Amygdala (tissue), 56 donors: ENCODE results near the gene HID1.

ENCODE experiments used
- DNase-seq, 56 donors: peaks; one replicate each; lab custom pipeline; 2025; lab: John Stamatoyannopoulos, UW

The HID1 gene

GRCh38 chr17:74952431-74953133, 20.0 kb downstream of the HID1 start:
- DNase-seq: no peak

- no peak for DNase-seq
Observed at GRCh38 chr17:74951680-74952421, 20.7 kb downstream of the HID1 start.

- DNase-seq: no peak
Observed at GRCh38 chr17:74951065-74951464, 21.5 kb downstream of the HID1 start.

GRCh38 chr17:74950207-74950606, 22.4 kb downstream of the HID1 start:
- DNase-seq: no peak

DNA sequence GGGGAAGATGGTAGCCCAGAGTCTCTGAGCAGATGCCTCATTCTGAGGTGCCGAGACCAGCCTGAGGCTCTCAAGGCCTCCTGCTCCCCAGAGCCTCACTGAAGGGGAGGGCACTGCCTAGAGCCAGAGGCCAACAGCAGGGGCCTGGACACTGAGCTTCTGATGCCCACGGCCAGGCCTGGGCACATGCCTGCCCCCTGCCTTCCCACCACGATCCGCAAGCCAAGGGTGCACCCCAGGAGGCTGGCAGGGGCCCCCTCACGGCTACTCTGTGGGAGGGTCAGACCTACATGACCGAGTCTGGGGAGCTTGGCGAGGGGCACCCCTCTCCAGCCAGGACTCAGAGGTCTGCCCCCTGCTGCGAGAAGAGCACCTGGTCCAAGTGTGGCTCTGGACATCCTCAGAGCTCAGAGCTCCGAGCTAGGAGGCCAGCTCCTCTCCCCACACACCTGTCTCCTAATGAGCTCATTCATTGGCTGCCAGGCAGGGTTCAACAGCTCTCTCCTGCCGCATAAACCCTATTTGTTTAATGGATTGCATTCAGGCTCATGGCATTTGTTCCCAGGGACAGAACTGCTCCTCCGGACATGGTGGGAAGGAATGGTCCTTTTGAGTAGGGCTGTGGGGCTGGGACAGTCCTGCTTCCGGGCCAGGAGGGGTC, 23.0 kb downstream of the HID1 start:
- DNase-seq: no peak

DNA sequence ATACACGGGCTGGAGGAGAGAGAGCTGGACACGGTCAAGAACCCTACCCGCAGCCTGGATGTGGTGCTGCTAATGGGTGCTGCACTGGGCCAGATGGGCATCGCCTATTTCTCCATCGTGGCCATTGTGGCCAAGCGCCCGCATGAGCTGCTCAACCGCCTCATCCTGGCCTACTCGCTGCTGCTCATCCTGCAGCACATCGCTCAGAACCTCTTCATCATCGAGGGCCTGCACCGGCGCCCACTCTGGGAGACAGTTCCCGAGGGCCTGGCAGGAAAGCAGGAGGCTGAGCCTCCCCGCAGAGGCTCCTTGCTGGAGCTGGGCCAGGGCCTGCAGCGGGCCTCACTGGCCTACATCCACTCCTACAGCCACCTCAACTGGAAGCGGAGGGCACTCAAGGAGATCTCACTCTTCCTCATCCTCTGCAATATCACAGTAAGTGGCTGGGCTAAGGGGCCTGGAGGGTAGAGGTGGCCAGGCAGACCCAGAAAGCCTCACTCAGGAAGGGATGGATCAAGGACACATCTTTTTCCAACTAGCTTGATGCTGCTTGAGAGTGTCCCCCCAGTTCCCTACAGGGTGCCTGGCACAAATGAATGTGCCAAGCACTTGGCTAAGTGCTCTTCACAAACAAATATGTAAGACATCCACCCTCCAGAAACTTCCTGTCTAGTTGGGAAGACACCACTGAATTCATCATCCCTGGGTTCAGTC, 25.4 kb downstream of the HID1 start:
- no peak for DNase-seq

DNA sequence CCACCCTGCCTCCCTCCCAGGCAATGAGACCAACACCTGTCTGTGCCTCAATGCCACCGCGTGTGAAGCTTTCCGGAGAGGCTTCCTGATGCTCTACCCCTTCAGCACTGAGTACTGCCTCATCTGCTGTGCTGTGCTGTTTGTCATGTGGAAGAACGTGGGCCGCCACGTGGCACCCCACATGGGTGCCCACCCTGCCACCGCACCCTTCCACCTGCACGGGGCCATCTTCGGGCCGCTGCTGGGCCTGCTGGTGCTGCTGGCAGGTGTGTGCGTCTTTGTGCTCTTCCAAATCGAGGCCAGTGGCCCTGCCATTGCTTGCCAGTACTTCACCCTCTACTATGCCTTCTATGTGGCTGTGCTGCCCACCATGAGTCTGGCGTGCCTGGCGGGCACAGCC, 25.9 kb downstream of the HID1 start:
- DNase-seq: no peak

DNA sequence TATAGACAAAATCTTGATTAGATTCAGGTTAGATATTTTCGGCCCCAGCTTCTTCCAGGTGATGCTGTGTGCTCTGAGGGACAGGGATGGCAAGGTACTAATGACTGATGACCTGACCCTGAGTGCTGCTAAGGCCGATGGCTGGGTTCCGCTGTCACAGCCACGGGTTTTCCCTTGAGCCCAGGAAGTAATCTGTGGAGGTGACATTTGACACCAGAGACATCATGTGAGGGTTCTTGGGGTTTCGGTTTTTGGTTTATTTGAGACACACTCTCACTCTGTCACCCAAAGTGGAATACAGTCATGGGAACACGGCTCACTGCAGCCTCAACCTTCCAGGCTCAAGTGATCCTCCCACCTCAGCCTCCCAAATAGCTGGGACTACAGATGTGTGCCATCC, 27.0 kb downstream of the HID1 start:
- no peak for DNase-seq

GRCh38 chr17:74943808-74944522, 28.6 kb downstream of the HID1 start:
- DNase-seq: no peak

GRCh38 chr17:74941128-74941725, 31.3 kb downstream of the HID1 start:
- no peak for DNase-seq

GRCh38 chr17:74939534-74939933, 33.0 kb downstream of the HID1 start:
- no peak for DNase-seq

DNA sequence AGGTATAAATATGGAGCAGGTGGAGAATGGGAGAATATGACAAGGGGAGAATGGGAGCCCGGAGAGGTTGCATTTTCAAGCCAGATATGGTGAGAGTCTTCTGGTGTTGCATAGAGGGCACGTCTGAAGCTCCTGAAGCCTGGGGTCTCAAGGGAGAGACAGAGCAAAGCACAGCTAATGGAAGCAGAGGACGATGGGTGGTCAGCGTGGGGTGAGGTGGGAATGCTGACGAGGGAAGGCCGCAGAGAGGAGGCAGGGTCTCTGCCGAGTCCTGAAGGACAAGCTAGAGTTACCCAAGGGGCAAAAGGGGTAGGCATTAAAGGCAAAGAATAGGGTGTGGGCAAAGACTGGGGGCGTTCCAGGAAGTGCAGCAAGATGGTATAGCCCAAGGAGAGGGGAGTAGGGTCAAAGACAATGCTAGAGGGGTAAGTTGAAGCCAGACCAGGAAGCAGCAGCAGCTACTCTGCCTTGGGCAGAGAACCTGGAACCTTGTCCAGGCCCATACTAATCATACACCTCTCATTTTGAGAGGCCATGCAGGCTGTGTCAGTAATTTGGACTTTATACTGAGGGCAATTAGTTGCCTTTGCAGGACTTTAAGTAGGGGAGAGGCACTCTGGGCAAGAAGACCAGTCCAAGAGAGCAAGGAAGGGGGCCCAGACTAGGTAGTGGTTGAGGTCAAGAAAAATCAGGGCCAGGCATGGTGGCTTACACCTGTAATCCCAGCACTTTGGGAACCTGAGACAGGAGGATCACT, 34.2 kb downstream of the HID1 start:
- no peak for DNase-seq

DNA sequence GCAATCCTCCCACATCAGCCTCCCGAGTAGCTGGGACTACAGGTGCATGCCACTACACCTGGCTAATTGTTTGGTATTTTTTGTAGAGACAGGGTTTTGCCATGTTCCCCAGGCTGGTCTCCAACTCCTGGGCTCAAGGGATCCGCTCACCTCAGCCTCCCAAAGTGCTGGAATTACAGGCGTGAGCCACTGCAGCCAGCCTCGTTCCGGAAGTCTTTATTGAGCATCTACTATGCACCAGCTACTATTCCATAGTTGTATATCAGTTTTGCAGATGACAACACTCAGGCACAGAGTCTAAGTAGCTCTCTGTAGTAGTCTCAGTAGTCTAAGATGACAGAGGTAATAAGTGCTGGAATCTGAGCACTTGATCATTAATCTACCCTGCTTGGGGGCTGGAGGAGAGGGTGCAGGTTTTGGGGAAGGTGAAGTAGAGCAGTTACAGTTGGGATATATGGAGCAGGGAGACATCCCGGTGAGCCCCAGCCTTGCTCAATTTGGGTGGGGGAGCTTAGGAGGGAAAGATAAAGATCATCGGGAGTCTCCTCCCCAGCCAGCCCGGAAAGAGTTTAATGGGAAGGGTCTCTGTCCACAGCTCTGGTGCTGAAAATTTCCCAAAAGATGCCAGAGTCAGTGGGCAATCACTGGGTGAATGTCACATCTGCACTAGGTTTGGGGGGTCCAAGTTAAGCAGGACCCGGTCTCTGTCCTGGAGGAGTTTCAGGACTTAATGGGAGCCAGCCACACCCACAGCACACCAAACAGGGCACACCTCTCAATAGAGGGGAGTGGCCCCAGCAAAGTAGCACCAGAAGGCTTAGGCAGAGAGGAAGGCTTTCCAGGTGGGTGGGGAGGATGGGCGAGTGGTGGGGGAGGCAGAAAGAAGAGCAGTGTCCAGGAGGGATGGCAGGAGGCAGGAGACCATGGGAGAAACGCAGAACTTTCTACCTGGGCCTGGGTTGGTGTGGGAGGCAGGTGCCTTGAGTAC, 35.2 kb downstream of the HID1 start:
- DNase-seq: no peak

DNA sequence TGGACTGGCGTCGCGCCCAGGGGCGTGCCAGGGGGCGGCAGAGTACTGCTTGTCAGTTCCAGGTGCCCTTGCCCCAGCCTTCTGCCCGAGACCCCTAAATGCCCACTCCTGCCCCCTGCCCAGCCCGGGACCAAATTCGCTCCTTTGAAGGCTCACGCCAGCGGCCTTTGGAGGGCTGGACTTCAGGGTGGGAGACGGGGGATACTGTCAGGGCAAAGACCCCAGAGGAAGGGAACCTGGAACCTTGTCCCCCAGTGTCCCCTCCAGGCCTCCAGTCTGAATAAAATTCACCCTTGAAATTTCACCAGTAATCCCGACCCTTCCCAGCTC, 36.1 kb downstream of the HID1 start:
- DNase-seq: no peak

DNA sequence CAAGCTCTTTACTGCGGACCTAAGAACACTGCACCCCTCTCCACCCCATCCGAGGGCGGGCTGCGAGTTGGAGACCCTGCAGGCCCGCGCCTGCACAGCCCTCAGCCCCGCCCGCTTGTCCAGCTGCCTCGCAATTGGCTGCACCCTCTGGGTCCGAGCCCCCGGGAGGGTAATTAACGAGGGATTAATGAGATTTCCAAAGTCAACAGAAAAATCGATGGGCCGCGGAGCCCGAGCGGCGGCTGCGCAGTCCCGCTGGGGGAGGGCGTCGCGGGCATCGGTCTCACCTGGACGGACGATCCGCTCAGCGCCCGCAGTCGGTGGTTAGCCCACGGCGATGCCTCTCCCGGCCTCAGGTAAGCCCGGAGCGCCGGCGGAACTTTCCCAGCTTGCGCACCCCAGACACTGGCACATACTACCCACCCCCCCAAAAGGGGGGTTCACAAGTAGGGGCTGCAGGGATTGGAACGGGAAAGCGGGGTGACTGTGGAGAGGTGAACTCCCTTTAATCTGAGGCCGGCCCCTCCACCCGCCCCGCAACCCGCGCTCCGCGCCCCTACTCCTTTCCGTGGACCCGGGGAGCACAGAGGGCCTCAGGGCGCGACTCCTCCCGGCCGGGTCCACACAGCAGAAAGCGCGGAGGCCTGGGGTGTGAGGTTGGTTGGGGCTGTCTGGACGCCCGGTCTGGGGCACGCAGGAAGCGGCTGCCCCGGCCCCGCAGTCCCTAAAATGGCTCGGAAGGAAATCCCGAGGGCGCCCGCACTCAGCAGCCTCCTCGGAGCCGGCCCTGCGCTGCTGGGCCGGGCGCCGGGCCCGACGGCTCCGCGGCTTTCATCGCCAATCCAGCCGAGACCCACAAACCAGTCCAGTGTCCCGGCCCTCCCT, 36.7 kb downstream of the HID1 start, which contains the start of gene OTOP3:
TSS of gene OTOP3 (plus strand) at position 314 of the 885 bp plus-strand sequence. CDS start at position 338, 24 bp downstream.
- DNase-seq: no peak

GRCh38 chr17:74935048-74935447, 37.5 kb downstream of the HID1 start:
- DNase-seq: no peak

DNA sequence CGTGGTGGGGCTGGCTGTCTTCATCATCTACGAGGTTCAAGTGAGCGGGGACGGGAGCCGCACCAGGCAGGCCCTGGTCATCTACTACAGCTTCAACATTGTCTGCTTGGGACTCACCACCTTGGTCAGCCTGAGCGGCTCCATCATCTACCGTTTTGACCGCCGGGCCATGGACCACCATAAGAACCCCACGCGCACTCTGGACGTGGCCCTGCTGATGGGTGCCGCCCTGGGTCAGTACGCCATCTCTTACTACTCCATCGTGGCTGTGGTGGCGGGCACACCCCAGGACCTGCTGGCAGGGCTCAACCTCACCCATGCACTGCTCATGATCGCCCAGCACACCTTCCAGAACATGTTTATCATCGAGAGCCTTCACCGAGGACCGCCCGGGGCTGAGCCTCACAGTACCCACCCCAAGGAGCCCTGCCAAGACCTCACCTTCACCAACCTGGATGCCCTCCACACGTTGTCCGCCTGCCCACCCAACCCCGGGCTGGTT, 42.0 kb downstream of the HID1 start:
- no peak for DNase-seq
